ENCODE data around the gene DNAJB13. TPM values are rescaled to one million over a fixed set of nuclear protein-coding genes. Genes with fewer than 3 reads are reported as not detected.

The DNAJB13 gene
- total RNA-seq, 1 experiment from 2014 or later = not detected

GRCh38 chr11:73989156-73989555, 38.3 kb downstream of the DNAJB13 start:
- Histone ChIP-seq H2BK12ac (ENCODE audit: insufficient read length, low read depth, low read length) (no peak overlapping the region), H4K91ac (ENCODE audit: insufficient read length, low read depth, low read length) (no peak overlapping the region), H3K4me1 (ENCODE audit: insufficient read depth, low read length) (no peaks in the 10 kb centered on the region), H3K9ac (ENCODE audit: extremely low read depth, insufficient read length, low read length) (no peak overlapping the region), H2BK20ac (ENCODE audit: low read depth, low read length, poor library complexity, severe bottlenecking) (no peak overlapping the region), H2BK5ac (ENCODE audit: insufficient read length, low read length) (no peak overlapping the region), H3K27ac (ENCODE audit: insufficient read length, low read depth, low read length) (no peak overlapping the region), H3K23ac (ENCODE audit: insufficient read length, low read depth, low read length) (no peak overlapping the region), H3K23me2 (ENCODE audit: insufficient read length, low read depth, low read length, poor library complexity, severe bottlenecking) (no peaks in the 10 kb centered on the region), H2BK120ac (ENCODE audit: low read depth, low read length, poor library complexity, severe bottlenecking) (no peak overlapping the region), H2AK5ac (ENCODE audit: insufficient read length, low read length) (no peak overlapping the region), H3K79me2 (ENCODE audit: insufficient read depth, low read length) (no peaks in the 10 kb centered on the region), H3T11ph (ENCODE audit: low read length) (no peak overlapping the region), H3K4me2 (ENCODE audit: insufficient read depth, insufficient read length, low read length) (no peak overlapping the region), H3K27me3 (ENCODE audit: insufficient read depth, low read length) (no peaks in the 10 kb centered on the region), H3K4ac (ENCODE audit: low read depth, low read length) (no peak overlapping the region), H2BK15ac (ENCODE audit: low read depth, low read length) (no peak overlapping the region), H2AFZ (ENCODE audit: low read length) (no peak overlapping the region), H3K9me3 (ENCODE audit: control insufficient read depth, low read depth, low read length) (no peaks in the 10 kb centered on the region), H4K5ac (ENCODE audit: insufficient read length, low read depth, low read length) (no peak overlapping the region), H3K18ac (ENCODE audit: insufficient read length, low read depth, low read length) (no peak overlapping the region), H4K20me1 (ENCODE audit: control insufficient read depth, insufficient read depth, insufficient read length) (no peaks in the 10 kb centered on the region), H3K14ac (ENCODE audit: insufficient read depth, low read length) (no peak overlapping the region), H4K8ac (replicated peaks; ENCODE audit: insufficient read length, low read depth, low read length) (no peak overlapping the region), H3K79me1 (ENCODE audit: insufficient read depth, low read depth, low read length, poor library complexity, severe bottlenecking) (no peaks in the 10 kb centered on the region), H3K56ac (ENCODE audit: insufficient read length, low read depth, low read length) (no peak overlapping the region)
- Mint-ChIP-seq H3K9me3 (no peaks in the 10 kb centered on the region), H3K4me1 (peaks cover 6 to 8% of the 10 kb centered on the region in 2 experiments; a peak in 2 of 4 replicates), H3K27ac (no peak overlapping the region), H3K27me3 (ENCODE audit: low read depth) (peaks cover 5% of the 10 kb centered on the region), H3K36me3 (ENCODE audit: insufficient read depth in 1 of 3, low read depth in 3 of 3) (no peaks in the 10 kb centered on the region), H3K4me3 (no peak overlapping the region)
- TF ChIP-seq CTCF (conservative IDR thresholded peaks at IDR 0.05) = peak; percentile 27; the same call in 1 of the 3 replicates
- DNase-seq = no peak
- 100% methylated on average over 2 of the region's 6 CpGs for WGBS (ENCODE audit: extremely low coverage, insufficient read length, low lambda C conversion rate)

Measured in H9 (cell line).